Transverse colon (tissue), 4 donors: ENCODE results near the gene TLDC2. TPM values are rescaled to one million over a fixed set of nuclear protein-coding genes. Genes with fewer than 3 reads are reported as not detected.

ENCODE experiments used
- DNase-seq: peaks from one replicate; pipeline ENCODE4 v3.0.0-alpha.2; 2019
- H3K27ac ChIP-seq, 4 donors: fragments of 200-600 bp; sonication (generic); 2 replicates each; pipeline ENCODE4 v1.5.1; 2016 to 2018; ENCODE audit warnings: inconsistent platforms in 4 of 4
- H3K27me3 ChIP-seq: fragments of 200-600 bp; sonication (generic); 2 replicates; pipeline ENCODE4 v1.5.1; 2017; ENCODE audit warnings: inconsistent platforms
- H3K36me3 ChIP-seq, 4 donors: fragments of 200-600 bp; sonication (generic); 2 replicates each; pipeline ENCODE4 v1.5.1; 2017 to 2019; ENCODE audit warnings: inconsistent platforms in 4 of 4
- H3K4me1 ChIP-seq, 4 donors: fragments of 200-600 bp; sonication (generic); 2 replicates each; pipeline ENCODE4 v1.5.1; 2017 to 2020; ENCODE audit warnings: inconsistent platforms in 4 of 4
- H3K4me3 ChIP-seq, 4 donors: fragments of 200-600 bp; sonication (generic); 1 replicate in 1 of 4; 2 replicates in 3 of 4; pipeline versions ENCODE4 v1.5.1 to v1.6.1; 2017 to 2019; ENCODE audit warnings: inconsistent platforms in 4 of 4
- H3K9me3 ChIP-seq, 2 donors: fragments of 200-600 bp; sonication (generic); 2 replicates each; pipeline ENCODE4 v1.5.1; 2017 to 2019; ENCODE audit warnings: inconsistent platforms in 2 of 2
- CTCF ChIP-seq, 5 experiments: fragments of 200-600 bp in 3 of 5; fragments of 450-650 bp in 2 of 5; sonication (generic) in 3 of 5; IDR thresholded peaks; 1 replicate in 2 of 5; 2 replicates in 3 of 5; pipeline ENCODE4 v1.5.1; 2016 to 2017; ENCODE audit warnings: antibody characterized with exemption in 5 of 5, inconsistent platforms in 3 of 5, mild to moderate bottlenecking in 2 of 5, moderate library complexity in 1 of 5
- EP300 ChIP-seq: sonication (generic); formaldehyde crosslinking; IDR thresholded peaks from one replicate; pipeline ENCODE4 v1.6.1; 2017; ENCODE audit warnings: antibody characterized with exemption, low read depth
- POLR2A ChIP-seq: fragments of 450-650 bp; IDR thresholded peaks from one replicate; pipeline ENCODE4 v1.6.1; 2016; ENCODE audit warnings: antibody characterized with exemption, mild to moderate bottlenecking, moderate library complexity
- POLR2AphosphoS5 ChIP-seq, 3 donors: sonication (generic); formaldehyde crosslinking; IDR thresholded peaks; one replicate each; pipeline ENCODE4 v1.6.1; 2016; ENCODE audit warnings: antibody characterized with exemption in 3 of 3
- WGBS, 2 donors: methylation state at CpG; one replicate each; pipeline ENCODE4 v1.1.5; 2018; ENCODE audit warnings: low coverage in 1 of 2; 5-methylcytosine and 5-hydroxymethylcytosine counted together
- in situ Hi-C, 4 donors: fragments of 200-750 bp; cut with MboI; loops; one replicate each; pipeline versions ENCODE4 v1.15.0 to v1.15.1; 2017; ENCODE audit warnings: low sequenced_read_pairs in 3 of 4, low pct_ligation_motif_present in 1 of 4, low pct_unique_long_range_greater_than_20kb in 1 of 4
- intact Hi-C: fragments of 100-400 bp; cut with DNase I; formaldehyde crosslinking; loops from one replicate; pipeline ENCODE4 v1.15.1; 2023; ENCODE audit warnings: low total_unique reads
- total RNA-seq, 4 donors: library from RNA; depleted of rRNA; stranded (reverse); fragments of >200 nt; gene quantifications; one replicate each; pipeline ENCODE4 v1.1.0, GENCODE V29; 2016

TLDC2 gene
- total RNA-seq, 4 donors from 2014 or later, result 22.9 to 26.1 (median 23.2) TPM

DNA sequence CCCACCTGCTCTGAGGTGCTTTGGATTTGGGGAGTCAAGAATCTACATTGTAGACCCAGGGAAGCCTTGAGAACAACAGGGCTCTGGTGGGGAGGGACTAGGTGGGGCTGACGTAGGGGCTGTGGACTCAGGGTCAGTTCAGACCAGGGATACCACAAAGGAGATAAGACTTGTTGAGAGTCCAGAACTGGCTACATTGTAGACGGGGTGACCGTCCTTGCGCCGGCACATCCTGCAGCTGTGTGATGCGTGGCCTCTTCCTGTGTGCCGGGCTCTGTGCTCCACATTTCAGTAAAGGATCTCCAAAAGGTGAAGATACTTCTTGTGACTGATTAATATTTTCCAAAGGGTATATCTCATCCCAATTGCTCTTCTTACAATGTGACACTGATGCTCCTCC is 9.8 kb upstream of the TLDC2 start:
- DNase-seq, result no peak
- Histone ChIP-seq H3K36me3 (no peaks in the 10 kb centered on the region), H3K27me3 (no peaks in the 10 kb centered on the region), H3K4me3 (no peak overlapping the region), H3K27ac (no peak overlapping the region), H3K4me1 (peaks cover 14 to 25% (median 21%) of the 10 kb centered on the region in 4 donors), H3K9me3 (no peaks in the 10 kb centered on the region)
- 94% methylated on average over 7 of the region's 7 CpGs; no CpG with 5 or more reads in 1 of the 2 donors for WGBS, 2 donors
- no peak for TF ChIP-seq POLR2AphosphoS5 (IDR thresholded peaks at IDR 0.05)
- TF ChIP-seq EP300, result no peak
- TF ChIP-seq POLR2A, result no peak
- TF ChIP-seq CTCF (IDR thresholded peaks at IDR 0.05), result no peak
- in situ Hi-C loops, result no loop called here
- intact Hi-C loops, result no loop called here

- DNase-seq, result no peak
- H3K9me3 ChIP-seq, result no peaks in the 10 kb centered on the region
- H3K27me3 ChIP-seq, result no peaks in the 10 kb centered on the region
- peaks cover 9 to 19% (median 14%) of the 10 kb centered on the region in 4 donors for H3K4me1 ChIP-seq
- WGBS, 2 donors, result 58 to 70% methylated on average over 4 to 8 of the region's 8 CpGs
- no peak overlapping the region for H3K27ac ChIP-seq
- TF ChIP-seq CTCF (IDR thresholded peaks at IDR 0.05) (no peak), POLR2A (no peak), POLR2AphosphoS5 (IDR thresholded peaks at IDR 0.05) (no peak), EP300 (no peak)
- H3K36me3 ChIP-seq, result no peaks in the 10 kb centered on the region
- in situ Hi-C loops, result no loop called here
- H3K4me3 ChIP-seq, result no peak overlapping the region
- intact Hi-C loops, result no loop called here
These were observed 9.1 kb upstream of the TLDC2 start for GRCh38 chr20:36866681-36867495.

- peaks cover 0 to 16% (median 7%) of the 10 kb centered on the region in 4 donors for H3K4me1 ChIP-seq
- 60 to 74% methylated on average over 1 to 16 of the region's 16 CpGs for WGBS, 2 donors
- H3K27ac ChIP-seq, result no peak overlapping the region
- no peak for DNase-seq
- no peak overlapping the region for H3K4me3 ChIP-seq
- H3K27me3 ChIP-seq, result no peaks in the 10 kb centered on the region
- H3K9me3 ChIP-seq, result no peaks in the 10 kb centered on the region
- in situ Hi-C loops (no loop called here), intact Hi-C loops (no loop called here)
- TF ChIP-seq EP300 (no peak), CTCF (IDR thresholded peaks at IDR 0.05) (no peak), POLR2A (no peak), POLR2AphosphoS5 (IDR thresholded peaks at IDR 0.05) (no peak)
- H3K36me3 ChIP-seq, result no peaks in the 10 kb centered on the region
These were observed 4.0 kb upstream of the TLDC2 start for GRCh38 chr20:36871640-36872570.

- in situ Hi-C loops, result no loop called here
- peaks cover 0 to 23% (median 7%) of the 10 kb centered on the region in 4 donors for H3K4me1 ChIP-seq
- no peaks in the 10 kb centered on the region for H3K27me3 ChIP-seq
These were observed 3.1 kb upstream of the TLDC2 start for GRCh38 chr20:36872852-36873251.

More at GRCh38 chr20:36872852-36873251, 3.1 kb upstream of the TLDC2 start:
- Histone ChIP-seq H3K4me3 (no peak overlapping the region), H3K27ac (no peak overlapping the region), H3K9me3 (no peaks in the 10 kb centered on the region), H3K36me3 (no peaks in the 10 kb centered on the region)
- DNase-seq, result no peak
- intact Hi-C loops, result no loop called here
- no peak for TF ChIP-seq POLR2AphosphoS5 (IDR thresholded peaks at IDR 0.05)
- no peak for TF ChIP-seq CTCF (IDR thresholded peaks at IDR 0.05)
- no peak for TF ChIP-seq POLR2A
- TF ChIP-seq EP300, result no peak
- 67 to 85% methylated on average over 3 to 5 of the region's 5 CpGs for WGBS, 2 donors
